HG02588 (cell line): ENCODE results near the gene ZNF433.
"Not testable (repeated sequence)": the region's sequence is repeated elsewhere in the genome, so short reads cannot be mapped to it uniquely, and the experiment has no call there.

ENCODE experiments used
- ATAC-seq: cut with Tn5 transposase; IDR thresholded peaks from one replicate; pipeline ENCODE4 v1.9.1; 2021; ENCODE audit warnings: mild to moderate bottlenecking, moderate library complexity; ENCODE audit not compliant: unreplicated experiment

ZNF433 gene

DNA sequence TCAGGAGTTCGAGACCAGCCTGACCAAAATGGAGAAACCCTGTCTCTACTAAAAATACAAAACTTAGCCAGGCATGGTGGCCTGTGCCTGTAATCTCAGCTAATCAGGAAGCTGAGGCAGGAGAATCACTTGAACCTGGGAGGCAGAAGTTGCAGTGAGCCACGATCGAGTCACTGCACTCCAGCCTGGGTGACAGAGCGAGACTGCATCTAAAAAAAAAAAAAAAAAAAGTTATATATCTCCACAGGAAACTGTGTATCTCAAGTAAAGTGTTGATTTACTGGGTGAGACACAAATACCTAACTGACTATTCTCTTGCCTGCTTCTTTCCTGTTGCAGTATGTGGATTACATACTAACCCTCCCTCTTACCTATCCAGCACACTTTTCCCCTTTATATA is 43.6 kb downstream of the ZNF433 start:
- ATAC-seq: not testable (repeated sequence)

DNA sequence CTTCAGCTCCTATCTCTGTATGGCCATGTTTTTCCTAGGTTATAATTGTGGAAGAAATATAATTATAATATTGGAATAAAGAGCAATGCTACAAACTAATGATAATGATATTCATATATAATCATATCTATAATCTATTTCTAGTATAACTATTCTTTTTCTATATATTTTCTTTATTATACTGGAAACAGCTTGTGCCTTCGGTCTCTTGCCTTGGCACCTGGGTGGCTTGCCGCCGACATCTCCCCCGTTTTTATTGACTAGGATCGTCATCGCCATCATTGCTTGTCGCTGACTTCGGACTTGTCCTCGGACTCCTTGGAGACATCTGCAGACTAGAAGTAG is 46.4 kb downstream of the ZNF433 start:
- no peak for ATAC-seq

DNA sequence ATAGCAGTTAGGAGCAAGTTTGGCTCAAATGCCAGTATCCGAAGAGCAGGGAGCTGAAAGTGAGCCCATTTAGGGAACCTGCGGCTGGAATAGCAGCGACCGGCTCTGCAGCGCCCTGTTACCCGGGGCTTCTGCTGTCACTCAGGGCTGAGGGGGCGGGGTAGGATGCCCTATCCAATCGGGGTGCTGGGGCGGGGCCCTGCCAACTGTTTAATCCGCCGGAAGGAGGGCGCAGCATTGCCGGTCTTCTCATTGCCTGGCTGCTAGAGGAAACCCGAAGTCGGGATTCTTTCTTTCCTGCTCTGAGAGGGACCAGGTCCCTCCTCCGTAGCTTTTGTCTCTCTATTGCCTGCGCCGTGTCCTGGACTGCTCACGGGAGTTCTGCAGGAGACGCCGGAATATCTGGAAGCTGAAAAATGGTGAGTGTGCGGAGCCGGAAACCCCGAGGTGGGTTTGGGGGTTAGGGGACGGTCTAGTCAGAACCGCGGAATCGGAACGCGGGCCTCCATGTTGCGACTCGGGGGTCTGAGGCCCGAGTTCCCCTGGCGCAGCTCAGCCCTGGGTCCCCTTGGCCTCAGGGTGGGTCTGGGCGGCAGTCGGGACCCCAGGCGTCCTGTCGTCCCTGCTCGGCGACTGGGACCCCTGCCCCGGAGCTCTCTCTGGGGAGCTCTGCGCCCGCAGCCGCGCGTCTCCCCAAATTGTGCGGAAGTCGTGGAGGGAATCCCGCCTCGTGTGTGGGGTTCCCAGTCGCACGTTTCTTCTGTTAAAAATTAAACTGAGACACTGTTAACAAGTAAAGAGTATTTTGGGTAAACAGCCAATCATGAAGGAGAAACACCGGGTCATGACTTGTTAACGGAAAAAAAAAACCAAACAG is 47.8 kb downstream of the ZNF433 start:
- ATAC-seq: peak; percentile 79

DNA sequence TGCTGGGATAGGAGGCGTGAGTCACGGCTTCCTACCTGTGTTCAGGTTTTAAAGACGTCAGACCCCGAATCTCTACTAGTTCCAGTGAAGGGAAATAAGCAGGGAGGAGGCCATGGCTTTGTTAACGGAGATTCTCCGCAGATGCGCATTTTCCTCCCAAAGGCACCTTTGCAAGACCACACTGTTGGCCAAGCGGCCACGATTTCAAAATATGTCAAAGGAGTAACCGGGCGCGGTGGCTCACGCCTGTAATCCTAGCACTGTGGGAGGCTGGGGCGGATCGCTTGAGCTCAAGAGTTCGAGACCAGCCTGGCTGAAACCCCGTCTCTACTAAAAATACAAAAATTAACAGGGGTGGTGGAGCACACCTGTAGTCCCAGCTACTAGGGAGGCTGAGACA is 48.7 kb downstream of the ZNF433 start:
- ATAC-seq: no peak

DNA sequence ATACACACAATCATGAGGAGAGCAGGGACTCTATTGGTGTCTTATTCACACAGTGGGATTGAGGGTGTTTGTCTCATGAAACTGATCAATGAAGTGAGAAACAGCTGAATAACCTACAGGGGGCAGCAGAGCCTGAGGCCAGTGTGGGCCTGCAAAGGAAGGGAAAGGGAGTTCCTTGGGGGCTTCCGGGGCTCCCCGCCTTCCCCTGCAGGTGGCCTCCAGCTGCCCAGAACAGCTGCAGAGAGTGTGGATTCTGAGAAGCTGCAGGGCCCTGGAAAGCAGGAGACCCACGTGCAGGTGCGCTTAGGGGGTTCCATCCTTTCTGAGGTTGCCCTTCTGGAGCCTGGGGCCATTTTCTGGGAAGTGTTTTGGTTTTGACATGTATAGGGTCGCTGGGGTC is 50.5 kb downstream of the ZNF433 start:
- no peak for ATAC-seq

DNA sequence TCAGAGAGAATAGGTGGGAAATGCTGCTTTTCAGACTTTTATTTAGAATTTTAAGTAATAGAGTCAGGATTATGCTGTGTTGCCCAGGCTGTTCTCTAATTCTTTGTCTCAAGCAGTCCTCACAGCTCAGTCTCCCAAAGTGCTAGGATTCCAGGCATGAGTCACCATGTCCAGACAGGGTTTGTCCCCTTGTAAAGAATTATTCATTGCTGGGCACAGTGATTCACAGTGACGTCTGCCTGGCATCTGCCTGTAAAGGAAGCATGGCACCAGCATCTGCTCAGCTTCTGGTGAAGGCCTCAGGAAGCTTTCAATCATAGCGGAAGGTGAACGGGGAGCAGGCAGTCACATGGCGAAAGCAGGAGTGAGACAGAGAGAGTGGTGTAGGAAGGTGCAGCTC is 53.0 kb downstream of the ZNF433 start:
- no peak for ATAC-seq

DNA sequence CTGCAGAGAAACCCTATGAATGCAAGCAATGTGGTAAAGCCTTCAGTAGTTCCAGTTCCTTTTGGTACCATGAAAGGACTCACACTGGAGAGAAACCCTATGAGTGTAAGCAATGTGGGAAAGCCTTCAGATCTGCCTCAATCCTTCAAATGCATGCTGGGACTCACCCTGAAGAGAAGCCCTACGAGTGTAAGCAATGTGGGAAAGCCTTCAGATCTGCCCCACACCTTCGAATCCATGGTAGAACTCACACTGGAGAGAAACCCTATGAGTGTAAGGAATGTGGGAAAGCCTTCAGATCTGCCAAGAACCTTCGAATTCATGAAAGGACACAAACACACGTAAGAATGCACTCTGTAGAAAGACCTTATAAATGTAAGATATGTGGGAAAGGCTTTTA is 56.0 kb downstream of the ZNF433 start:
- ATAC-seq: no peak

DNA sequence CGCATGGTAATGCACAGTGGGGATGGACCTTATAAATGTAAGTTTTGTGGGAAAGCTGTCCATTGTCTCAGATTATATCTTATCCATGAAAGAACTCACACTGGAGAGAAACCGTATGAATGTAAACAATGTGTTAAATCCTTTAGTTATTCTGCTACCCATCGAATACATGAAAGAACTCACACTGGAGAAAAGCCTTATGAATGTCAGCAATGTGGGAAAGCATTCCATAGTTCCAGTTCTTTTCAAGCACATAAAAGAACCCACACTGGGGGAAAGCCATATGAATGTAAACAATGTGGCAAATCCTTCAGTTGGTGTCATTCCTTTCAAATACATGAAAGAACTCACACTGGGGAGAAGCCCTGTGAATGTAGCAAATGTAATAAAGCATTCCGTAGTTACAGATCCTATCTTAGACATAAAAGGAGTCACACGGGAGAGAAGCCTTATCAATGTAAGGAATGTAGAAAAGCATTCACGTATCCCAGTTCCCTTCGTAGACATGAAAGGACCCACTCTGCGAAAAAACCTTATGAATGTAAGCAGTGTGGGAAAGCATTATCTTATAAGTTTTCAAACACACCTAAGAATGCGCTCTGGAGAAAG is 56.9 kb downstream of the ZNF433 start:
- ATAC-seq: no peak

DNA sequence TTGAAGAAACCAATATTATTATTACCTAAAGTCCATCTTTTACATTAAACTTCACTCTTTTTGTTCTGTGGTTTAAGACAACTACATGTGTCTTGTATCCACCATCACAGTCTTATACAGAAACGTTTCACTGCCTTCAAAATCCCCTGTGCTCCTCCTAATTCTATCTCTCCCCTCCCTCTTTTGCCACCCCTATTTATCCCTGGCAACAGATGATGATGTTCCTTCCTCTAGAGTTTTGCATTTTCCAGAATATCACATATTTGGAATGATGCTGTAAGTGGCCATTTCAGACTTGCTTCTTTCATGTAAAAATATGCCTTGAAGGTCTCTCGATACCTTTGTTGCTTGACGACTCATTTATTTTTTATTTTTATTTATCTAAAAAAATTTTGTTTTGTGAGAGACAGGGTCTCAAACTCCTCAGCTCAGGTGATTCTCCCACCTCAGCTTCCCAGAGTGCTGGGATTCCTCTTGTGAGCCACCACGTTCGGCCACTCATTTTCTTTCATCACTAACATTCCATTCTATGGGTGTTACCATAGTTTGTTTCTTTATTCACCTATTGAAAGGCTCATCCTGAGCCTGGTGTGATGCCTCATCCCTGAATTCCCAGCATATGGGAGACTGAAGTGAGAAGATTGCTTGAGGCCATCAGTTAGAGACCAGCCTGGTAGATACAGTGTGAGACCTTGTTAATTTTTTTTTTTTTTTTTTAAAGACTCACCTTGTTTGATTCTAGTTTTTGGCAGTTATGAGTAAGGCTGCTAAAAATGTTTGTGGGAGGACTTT is 62.3 kb downstream of the ZNF433 start:
- no peak for ATAC-seq

DNA sequence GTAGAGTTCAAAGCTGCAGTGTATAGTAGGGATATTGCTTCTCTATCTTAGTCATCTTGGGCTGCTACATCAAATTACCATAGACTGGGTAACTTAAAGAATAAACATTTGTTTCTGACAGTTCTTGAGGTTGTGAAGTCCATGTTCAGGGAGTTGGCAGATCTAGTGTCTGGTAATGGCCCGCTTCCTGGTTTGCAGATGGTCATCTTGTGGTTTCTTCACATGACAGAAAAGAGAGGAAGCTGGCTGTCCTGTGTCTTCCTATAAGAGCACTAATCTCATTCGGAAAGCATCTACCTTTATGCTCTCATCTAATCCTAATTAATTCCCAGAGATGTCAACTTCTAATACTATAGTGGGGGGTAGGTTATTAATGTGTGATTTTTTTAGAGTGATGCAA is 64.4 kb downstream of the ZNF433 start:
- no peak for ATAC-seq

DNA sequence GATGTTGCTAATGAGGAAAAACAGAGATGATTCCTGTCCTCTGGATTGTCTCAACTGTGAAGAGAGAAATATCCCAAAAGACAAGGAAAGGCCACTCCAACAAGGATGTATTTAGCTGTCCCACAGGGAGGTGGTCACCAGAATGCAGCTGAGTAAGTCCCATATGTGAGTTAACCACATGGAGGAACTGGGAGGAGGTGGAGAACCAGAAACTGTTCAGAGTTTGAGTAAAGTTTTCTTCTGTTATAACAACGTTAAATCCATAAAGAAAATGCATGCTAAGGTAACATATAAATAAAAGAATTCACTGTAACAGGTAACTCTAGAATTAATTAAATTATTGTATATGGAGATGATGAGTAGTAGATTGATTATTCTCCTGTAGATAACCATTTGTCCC is 65.3 kb downstream of the ZNF433 start:
- ATAC-seq: no peak

DNA sequence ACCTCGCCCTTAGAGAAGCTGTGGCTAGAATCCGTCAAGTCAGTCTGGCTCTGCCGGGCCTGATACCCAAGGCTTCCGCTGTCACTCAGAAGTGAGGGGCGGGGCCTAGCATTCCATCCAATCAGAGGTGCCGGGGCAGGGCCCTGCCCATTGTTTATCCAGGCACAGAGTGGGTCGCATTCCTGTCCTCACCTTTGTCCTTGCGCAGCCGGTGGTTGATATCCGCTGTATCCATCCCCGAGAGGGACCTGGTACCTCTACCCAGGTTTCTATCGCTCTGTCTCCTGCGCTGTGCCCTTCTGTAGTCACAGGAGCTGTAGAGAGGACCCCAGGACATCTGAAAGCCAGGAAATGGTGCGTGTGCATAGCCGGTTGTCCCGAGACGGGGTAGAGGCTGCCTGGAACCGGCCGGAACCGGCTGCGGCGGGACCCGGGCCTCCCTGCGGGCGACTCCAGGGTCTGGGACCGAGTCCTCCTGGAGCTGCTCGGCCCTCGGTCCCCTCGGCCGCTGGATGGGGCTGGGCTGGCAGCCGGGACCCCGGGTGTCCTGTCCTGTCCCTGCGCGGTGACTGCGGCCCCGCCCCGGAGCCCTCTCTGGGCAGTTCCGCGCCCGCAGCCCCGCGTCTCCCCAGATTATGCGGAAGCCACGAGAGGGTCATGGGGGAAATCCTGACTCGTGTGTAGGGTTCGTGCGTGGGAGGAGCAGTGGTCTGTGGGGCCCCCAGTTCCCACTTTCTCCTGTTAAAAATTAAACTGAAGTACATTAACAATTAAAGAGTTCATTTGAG is 70.4 kb downstream of the ZNF433 start, which contains the start of gene ZNF763:
TSS of gene ZNF763 (plus strand) at position 183 of the 788 bp plus-strand sequence. CDS start at position 352, 169 bp downstream.
- peak; percentile 84 for ATAC-seq
